Thyroid gland (tissue), 4 donors: ENCODE measurements around the gene MYO15A.

Experiments
- CTCF ChIP-seq, 6 experiments: fragments of 200-600 bp in 3 of 6; fragments of 450-650 bp in 3 of 6; sonication (generic) in 3 of 6; IDR thresholded peaks; one replicate each; pipeline ENCODE4 v1.5.1; 2016 to 2019; ENCODE audit warnings: antibody characterized with exemption in 6 of 6, mild to moderate bottlenecking in 2 of 6, inconsistent platforms in 1 of 6, moderate library complexity in 1 of 6
- POLR2A ChIP-seq, 2 donors: fragments of 450-650 bp; IDR thresholded peaks; one replicate each; pipeline ENCODE4 v1.6.1; 2017; ENCODE audit warnings: antibody characterized with exemption in 2 of 2, mild to moderate bottlenecking in 2 of 2, moderate library complexity in 1 of 2

- no peak for TF ChIP-seq CTCF (IDR thresholded peaks at IDR 0.05)
- no peak for TF ChIP-seq POLR2A (IDR thresholded peaks at IDR 0.05)
These were observed 98.4 kb downstream of the MYO15A start for GRCh38 chr17:18206962-18207361.
